ENCODE results near the gene GPR146.

Gene GPR146

DNA sequence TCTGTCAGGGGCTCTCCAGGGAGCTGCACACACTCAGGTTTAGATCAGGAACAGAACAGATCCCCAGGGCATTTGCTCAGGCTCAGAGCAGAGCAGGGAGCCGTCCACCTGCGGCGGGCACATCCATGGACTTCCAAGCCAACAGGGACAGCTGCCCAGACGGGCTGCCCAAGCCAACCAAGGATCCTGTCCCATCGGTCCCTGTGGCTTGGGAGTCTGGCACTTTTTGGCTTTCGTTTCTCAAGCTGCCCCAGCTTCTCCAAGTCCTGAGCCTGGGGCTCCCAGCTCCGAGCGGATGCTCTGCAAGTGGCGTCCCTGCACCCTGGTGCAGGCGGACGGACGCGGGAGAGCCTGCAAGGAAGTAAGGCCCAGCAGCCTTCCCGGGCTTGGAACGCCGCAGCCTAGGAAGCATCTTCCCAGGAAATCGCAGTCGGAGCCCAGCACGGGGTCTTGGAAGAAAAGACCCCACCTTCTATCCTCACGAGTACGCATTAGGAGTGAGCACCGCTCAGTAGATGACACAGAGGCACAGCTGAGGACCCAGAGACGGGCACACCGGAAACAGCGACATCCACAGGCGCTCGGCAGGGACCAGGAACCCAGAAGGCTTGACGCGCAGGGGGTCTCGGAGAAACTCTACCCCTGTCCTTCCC lies 6.0 kb downstream of the GPR146 start:
- TF ChIP-seq, protein P1, sequence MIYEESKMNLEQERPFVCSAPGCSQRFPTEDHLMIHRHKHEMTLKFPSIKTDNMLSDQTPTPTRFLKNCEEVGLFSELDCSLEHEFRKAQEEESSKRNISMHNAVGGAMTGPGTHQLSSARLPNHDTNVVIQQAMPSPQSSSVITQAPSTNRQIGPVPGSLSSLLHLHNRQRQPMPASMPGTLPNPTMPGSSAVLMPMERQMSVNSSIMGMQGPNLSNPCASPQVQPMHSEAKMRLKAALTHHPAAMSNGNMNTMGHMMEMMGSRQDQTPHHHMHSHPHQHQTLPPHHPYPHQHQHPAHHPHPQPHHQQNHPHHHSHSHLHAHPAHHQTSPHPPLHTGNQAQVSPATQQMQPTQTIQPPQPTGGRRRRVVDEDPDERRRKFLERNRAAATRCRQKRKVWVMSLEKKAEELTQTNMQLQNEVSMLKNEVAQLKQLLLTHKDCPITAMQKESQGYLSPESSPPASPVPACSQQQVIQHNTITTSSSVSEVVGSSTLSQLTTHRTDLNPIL (CRISPR knock-in tag; IDR thresholded peaks at IDR 0.05; ENCODE audit: low read depth) = no peak
- TF ChIP-seq ZC3H10 (CRISPR knock-in tag; IDR thresholded peaks at IDR 0.05) (no peak), ISL1 (CRISPR knock-in tag; IDR thresholded peaks at IDR 0.05) (no peak), ZNF565 (CRISPR knock-in tag; conservative IDR thresholded peaks at IDR 0.05; ENCODE audit: low read depth) (no peak), PPARA (CRISPR knock-in tag; IDR thresholded peaks at IDR 0.05; ENCODE audit: borderline replicate concordance) (no peak), SNAI2 (CRISPR knock-in tag; IDR thresholded peaks at IDR 0.05) (no peak), BACH2 (CRISPR knock-in tag; IDR thresholded peaks at IDR 0.05; ENCODE audit: borderline replicate concordance) (no peak), ZFP30 (CRISPR knock-in tag; IDR thresholded peaks at IDR 0.05) (no peak), OSR1 (CRISPR knock-in tag; IDR thresholded peaks at IDR 0.05) (no peak), ARNTL (CRISPR knock-in tag; IDR thresholded peaks at IDR 0.05; ENCODE audit: borderline replicate concordance, low read depth) (no peak)
- TF ChIP-seq, protein P2, sequence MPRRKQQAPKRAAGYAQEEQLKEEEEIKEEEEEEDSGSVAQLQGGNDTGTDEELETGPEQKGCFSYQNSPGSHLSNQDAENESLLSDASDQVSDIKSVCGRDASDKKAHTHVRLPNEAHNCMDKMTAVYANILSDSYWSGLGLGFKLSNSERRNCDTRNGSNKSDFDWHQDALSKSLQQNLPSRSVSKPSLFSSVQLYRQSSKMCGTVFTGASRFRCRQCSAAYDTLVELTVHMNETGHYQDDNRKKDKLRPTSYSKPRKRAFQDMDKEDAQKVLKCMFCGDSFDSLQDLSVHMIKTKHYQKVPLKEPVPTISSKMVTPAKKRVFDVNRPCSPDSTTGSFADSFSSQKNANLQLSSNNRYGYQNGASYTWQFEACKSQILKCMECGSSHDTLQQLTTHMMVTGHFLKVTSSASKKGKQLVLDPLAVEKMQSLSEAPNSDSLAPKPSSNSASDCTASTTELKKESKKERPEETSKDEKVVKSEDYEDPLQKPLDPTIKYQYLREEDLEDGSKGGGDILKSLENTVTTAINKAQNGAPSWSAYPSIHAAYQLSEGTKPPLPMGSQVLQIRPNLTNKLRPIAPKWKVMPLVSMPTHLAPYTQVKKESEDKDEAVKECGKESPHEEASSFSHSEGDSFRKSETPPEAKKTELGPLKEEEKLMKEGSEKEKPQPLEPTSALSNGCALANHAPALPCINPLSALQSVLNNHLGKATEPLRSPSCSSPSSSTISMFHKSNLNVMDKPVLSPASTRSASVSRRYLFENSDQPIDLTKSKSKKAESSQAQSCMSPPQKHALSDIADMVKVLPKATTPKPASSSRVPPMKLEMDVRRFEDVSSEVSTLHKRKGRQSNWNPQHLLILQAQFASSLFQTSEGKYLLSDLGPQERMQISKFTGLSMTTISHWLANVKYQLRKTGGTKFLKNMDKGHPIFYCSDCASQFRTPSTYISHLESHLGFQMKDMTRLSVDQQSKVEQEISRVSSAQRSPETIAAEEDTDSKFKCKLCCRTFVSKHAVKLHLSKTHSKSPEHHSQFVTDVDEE (CRISPR knock-in tag; IDR thresholded peaks at IDR 0.05) = no peak
- TF ChIP-seq, protein P3, sequence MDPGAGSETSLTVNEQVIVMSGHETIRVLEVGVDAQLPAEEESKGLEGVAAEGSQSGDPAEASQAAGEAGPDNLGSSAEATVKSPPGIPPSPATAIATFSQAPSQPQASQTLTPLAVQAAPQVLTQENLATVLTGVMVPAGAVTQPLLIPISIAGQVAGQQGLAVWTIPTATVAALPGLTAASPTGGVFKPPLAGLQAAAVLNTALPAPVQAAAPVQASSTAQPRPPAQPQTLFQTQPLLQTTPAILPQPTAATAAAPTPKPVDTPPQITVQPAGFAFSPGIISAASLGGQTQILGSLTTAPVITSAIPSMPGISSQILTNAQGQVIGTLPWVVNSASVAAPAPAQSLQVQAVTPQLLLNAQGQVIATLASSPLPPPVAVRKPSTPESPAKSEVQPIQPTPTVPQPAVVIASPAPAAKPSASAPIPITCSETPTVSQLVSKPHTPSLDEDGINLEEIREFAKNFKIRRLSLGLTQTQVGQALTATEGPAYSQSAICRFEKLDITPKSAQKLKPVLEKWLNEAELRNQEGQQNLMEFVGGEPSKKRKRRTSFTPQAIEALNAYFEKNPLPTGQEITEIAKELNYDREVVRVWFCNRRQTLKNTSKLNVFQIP (CRISPR knock-in tag; IDR thresholded peaks at IDR 0.05; ENCODE audit: borderline replicate concordance, low read depth) = no peak
- TF ChIP-seq, protein P4, sequence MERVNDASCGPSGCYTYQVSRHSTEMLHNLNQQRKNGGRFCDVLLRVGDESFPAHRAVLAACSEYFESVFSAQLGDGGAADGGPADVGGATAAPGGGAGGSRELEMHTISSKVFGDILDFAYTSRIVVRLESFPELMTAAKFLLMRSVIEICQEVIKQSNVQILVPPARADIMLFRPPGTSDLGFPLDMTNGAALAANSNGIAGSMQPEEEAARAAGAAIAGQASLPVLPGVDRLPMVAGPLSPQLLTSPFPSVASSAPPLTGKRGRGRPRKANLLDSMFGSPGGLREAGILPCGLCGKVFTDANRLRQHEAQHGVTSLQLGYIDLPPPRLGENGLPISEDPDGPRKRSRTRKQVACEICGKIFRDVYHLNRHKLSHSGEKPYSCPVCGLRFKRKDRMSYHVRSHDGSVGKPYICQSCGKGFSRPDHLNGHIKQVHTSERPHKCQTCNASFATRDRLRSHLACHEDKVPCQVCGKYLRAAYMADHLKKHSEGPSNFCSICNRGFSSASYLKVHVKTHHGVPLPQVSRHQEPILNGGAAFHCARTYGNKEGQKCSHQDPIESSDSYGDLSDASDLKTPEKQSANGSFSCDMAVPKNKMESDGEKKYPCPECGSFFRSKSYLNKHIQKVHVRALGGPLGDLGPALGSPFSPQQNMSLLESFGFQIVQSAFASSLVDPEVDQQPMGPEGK (CRISPR knock-in tag; IDR thresholded peaks at IDR 0.05; ENCODE audit: borderline replicate concordance) = no peak

DNA sequence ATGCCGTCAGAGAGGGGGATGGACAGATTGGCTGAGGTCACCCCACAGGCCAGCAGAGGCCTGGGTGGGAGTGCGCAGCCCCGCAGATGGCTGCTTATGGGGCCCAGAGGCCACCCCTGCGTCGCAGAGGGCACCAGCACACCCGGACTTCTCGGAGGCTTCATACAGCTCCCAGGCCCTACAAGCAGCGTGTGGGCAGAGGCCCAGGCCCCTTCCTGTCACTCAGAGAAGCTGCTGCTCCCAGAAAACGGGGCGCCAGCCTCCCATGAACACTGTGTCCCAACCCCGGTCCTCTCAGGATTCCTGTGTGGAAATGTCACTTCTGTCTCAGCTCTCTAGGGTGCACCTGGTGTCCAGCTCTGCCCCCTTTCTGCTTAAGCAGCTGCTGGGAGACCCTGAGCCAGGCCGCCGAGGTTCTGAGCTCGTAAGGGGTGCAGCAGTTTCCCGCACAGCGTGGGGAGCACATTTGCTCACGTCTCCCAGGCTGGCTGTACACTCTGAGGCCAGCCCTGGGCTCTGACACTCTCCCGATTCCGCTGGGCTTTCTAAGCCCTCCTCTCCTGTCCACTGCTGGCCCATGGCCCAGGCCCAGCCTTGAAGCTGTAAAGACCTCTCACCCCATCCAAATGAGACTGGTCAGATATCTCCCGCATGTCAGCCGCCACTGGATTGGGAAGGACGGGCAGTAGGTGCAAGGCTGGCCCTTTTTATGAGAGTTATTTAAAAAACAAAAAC lies 6.8 kb downstream of the GPR146 start:
- no peak for ATAC-seq
- no peak for TF ChIP-seq PPARA (CRISPR knock-in tag; IDR thresholded peaks at IDR 0.05; ENCODE audit: borderline replicate concordance)
- TF ChIP-seq, protein P4 (CRISPR knock-in tag; IDR thresholded peaks at IDR 0.05; ENCODE audit: borderline replicate concordance) = no peak
- TF ChIP-seq, protein P2 (CRISPR knock-in tag; IDR thresholded peaks at IDR 0.05) = no peak

More for the DNA sequence above, 6.0 kb downstream of the GPR146 start:
- no peak for ATAC-seq
